Measurements from ENCODE around the gene ALG10B.
A peak's percentile ranks its signal among the peaks of the same experiment; 100 is the strongest.
"Not testable (repeated sequence)": the region's sequence is repeated elsewhere in the genome, so short reads cannot be mapped to it uniquely, and the experiment has no call there.

Gene ALG10B

GRCh38 chr12:38342444-38342843 is 25.9 kb downstream of the ALG10B start:
- TF ChIP-seq CTCF (conservative IDR thresholded peaks at IDR 0.05; ENCODE audit: control insufficient read depth, insufficient read depth, low read depth, low read length): no peak
- H3K4me3 ChIP-seq (ENCODE audit: control insufficient read depth, low read depth, low read length): no peak overlapping the region
- no peak for DNase-seq (ENCODE audit: low read depth)

- not testable (repeated sequence) for DNase-seq (ENCODE audit: low read depth)
Measured at GRCh38 chr12:38343256-38343655, 26.7 kb downstream of the ALG10B start.

GRCh38 chr12:38343916-38344315 is 27.3 kb downstream of the ALG10B start:
- not testable (repeated sequence) for H3K4me3 ChIP-seq (ENCODE audit: control insufficient read depth, low read depth, low read length); DNase-seq (ENCODE audit: low read depth)

More at GRCh38 chr12:38343256-38343655, 26.7 kb downstream of the ALG10B start:
- H3K4me3 ChIP-seq (ENCODE audit: control insufficient read depth, low read depth, low read length): not testable (repeated sequence)

- TF ChIP-seq CTCF (conservative IDR thresholded peaks at IDR 0.05; ENCODE audit: control insufficient read depth, insufficient read depth, low read depth, low read length): no peak
- H3K4me3 ChIP-seq (ENCODE audit: control insufficient read depth, low read depth, low read length): no peak overlapping the region
- DNase-seq (ENCODE audit: low read depth): peak; percentile 2
Measured at GRCh38 chr12:38350342-38351174, 34.0 kb downstream of the ALG10B start.

- not testable (repeated sequence) for DNase-seq (ENCODE audit: low read depth); H3K4me3 ChIP-seq (ENCODE audit: control insufficient read depth, low read depth, low read length)
Measured at GRCh38 chr12:38351175-38351508, 34.6 kb downstream of the ALG10B start.

GRCh38 chr12:38367506-38367905 is 50.9 kb downstream of the ALG10B start:
- H3K4me3 ChIP-seq (ENCODE audit: control insufficient read depth, low read depth, low read length): no peak overlapping the region
- no peak for DNase-seq (ENCODE audit: low read depth)
- no peak for TF ChIP-seq CTCF (conservative IDR thresholded peaks at IDR 0.05; ENCODE audit: control insufficient read depth, insufficient read depth, low read depth, low read length)

- TF ChIP-seq CTCF (conservative IDR thresholded peaks at IDR 0.05; ENCODE audit: control insufficient read depth, insufficient read depth, low read depth, low read length): no peak
- no peak overlapping the region for H3K4me3 ChIP-seq (ENCODE audit: control insufficient read depth, low read depth, low read length)
- DNase-seq (ENCODE audit: low read depth): no peak
Measured at GRCh38 chr12:38370311-38370710, 53.7 kb downstream of the ALG10B start.

- H3K4me3 ChIP-seq (ENCODE audit: control insufficient read depth, low read depth, low read length): no peak overlapping the region
- TF ChIP-seq CTCF (conservative IDR thresholded peaks at IDR 0.05; ENCODE audit: control insufficient read depth, insufficient read depth, low read depth, low read length): no peak
- no peak for DNase-seq (ENCODE audit: low read depth)
Measured at GRCh38 chr12:38373784-38374183, 57.2 kb downstream of the ALG10B start.
